ENCODE measurements around the gene LHCGR.
A peak's percentile ranks its signal among the peaks of the same experiment; 100 is the strongest.

GRCh38 chr2:48727560-48727959 lies 28.0 kb downstream of the LHCGR start:
- TF ChIP-seq CTCF (IDR thresholded peaks at IDR 0.05) (peak; percentile 22; the same call in 1 of the 2 replicates), TCF7L2 (IDR thresholded peaks at IDR 0.05; ENCODE audit: low read depth, low read length) (no peak), POLR2AphosphoS5 (IDR thresholded peaks at IDR 0.05; ENCODE audit: low read depth, low read length) (no peak), REST (IDR thresholded peaks at IDR 0.05; ENCODE audit: insufficient read depth in 1 of 2, low read depth in 2 of 2, low read length in 1 of 2) (no peak)
